Skeletal muscle satellite cell (primary cell): Measurements from ENCODE around the gene DDX49.
"Not testable (repeated sequence)": the region's sequence is repeated elsewhere in the genome, so short reads cannot be mapped to it uniquely, and the experiment has no call there.

Experiments used
- H3K27me3 ChIP-seq: 2 replicates; pipeline ENCODE4 v1.7.0; 2013; ENCODE audit warnings: low read length; ENCODE audit not compliant: control insufficient read depth, insufficient read depth
- H3K36me3 ChIP-seq: 2 replicates; pipeline ENCODE4 v1.7.0; 2013; ENCODE audit warnings: mild to moderate bottlenecking, control low read depth, low read length; ENCODE audit not compliant: insufficient read depth
- H3K4me1 ChIP-seq: 2 replicates; pipeline ENCODE4 v1.7.0; 2013; ENCODE audit warnings: low read length; ENCODE audit not compliant: control insufficient read depth, insufficient read depth
- H3K4me2 ChIP-seq: 2 replicates; pipeline ENCODE4 v1.7.0; 2013; ENCODE audit warnings: mild to moderate bottlenecking, low read length
- H3K4me3 ChIP-seq: 2 replicates; pipeline ENCODE4 v1.7.0; 2013; ENCODE audit warnings: low read length
- H3K9ac ChIP-seq: 2 replicates; pipeline ENCODE4 v1.7.0; 2013; ENCODE audit warnings: mild to moderate bottlenecking, low read depth, low read length, moderate library complexity
- H3K9me3 ChIP-seq: replicated peaks from 2 replicates; pipeline ENCODE4 v1.7.0; 2013; ENCODE audit warnings: mild to moderate bottlenecking, control low read depth, low read length

Gene DDX49

DNA sequence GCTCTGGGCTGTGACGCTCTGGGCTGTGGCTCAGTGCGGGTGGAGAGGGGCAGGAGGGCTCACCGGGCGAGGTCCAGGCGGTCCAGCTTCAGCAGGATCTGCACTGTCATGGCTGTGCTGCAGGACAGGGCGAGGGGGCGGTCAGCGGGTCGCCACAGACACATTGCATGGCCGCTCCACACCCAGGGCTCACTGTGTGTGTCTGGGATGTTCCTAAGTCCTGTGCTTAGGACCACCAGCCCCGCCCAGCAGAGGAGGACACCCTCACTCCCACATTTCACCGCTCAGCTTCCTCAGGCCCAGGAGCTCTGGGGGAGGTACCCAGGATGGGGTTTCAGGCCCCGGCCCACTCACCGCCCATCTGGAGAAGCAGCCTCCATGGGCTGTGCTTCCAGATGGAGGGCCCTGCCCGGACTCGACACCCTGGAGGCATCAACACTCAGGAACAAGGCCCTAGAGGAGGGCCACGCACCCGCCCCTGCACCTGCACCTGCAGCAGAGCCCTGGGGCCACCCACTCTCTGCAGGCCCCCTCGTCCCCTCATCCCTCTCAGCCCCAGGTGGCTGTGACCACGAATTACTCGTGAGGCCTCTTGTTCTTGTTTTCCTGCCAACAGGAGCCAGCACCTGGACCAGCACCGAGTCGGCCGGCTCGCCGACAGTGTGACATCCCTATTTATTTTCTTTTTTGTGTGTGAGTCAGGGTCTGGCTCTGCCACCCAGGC, 13.8 kb upstream of the DDX49 start:
- Histone ChIP-seq H3K27me3 (no peaks in the 10 kb centered on the region), H3K9me3 (no peaks in the 10 kb centered on the region), H3K36me3 (peaks cover 44% of the 10 kb centered on the region), H3K9ac (no peak overlapping the region), H3K4me3 (no peak overlapping the region), H3K4me2 (no peak overlapping the region), H3K4me1 (no peaks in the 10 kb centered on the region)

DNA sequence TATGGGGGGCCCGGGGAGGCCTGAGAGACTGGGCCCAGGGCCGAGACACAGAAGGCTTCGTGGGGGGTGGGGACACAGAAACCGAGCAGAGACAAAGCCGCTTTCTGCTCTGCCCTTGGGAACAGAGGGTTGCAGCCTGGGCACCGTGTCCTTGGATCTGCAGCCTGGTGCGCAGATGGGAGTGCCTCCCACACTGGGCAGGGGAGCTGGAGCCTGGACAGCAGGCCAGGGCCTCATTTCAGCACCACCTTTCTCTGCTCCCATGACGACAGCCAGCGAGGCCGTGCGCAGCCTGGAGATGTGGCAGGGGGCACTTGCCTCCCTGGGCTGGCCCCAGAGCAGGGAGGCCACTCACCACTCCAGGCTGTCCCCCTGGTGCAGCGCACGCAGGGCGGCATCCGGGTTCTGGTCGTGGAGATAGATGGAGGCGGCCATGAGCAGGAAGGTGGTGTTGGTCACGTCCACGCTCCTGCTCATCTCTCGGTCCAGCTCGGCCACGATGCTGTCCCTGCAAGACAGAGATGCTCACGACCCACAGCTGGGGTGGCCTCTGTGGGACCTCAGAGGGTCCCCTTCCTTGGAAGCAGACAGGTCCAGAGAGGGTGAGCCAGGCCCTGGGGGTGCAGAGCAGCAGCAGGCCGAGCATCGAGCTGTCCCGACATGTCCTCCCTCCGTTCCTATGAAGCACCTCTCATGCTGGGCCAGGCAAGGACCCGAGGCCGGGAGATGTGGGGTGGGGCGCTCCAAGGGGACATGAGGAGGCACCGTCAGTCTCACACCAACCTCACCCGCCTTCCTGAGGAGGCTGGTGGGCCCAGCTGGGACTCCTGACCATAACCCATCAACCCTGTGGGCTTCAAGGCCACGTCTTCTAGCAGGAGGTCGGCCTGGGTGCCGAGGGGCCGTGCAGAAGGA, 12.7 kb upstream of the DDX49 start:
- Histone ChIP-seq H3K4me3 (no peak overlapping the region), H3K27me3 (no peaks in the 10 kb centered on the region), H3K4me1 (no peaks in the 10 kb centered on the region), H3K9ac (no peak overlapping the region), H3K4me2 (no peak overlapping the region), H3K36me3 (peaks cover 48% of the 10 kb centered on the region), H3K9me3 (no peaks in the 10 kb centered on the region)

DNA sequence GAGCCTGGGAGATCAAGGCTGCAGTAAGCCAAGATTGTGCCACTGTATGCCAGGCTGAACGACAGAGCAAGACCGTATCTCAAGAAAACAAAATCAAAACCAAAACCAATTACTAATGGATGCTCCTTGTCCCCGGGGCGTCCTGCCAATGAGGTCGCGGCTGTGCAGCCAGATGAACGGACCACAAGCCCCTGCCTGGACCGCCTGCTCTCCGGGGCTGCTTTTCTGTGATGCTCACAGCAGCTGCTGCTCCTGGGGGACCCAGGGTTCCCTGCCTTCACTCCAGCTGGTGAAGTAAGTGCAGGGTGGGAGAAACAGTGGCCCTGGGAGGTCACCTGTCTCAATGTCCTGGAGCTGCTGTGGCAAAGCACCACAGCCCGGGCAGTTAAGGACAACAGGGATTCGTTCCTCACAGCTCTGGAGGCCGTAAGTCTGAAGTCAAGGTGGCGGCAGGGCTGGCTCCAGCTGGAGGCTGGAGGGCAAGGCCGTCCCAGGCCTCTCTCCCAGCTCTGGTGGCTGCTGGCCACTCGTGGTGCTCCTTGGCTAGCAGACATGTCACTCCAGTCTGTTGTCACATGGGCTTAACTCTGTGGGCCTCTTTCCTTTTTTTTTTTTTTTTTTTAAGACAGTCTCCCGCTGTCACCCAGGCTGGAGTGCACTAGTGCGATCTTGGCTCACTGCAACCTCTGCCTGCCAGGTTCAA, 10.4 kb upstream of the DDX49 start:
- no peak overlapping the region for H3K9ac ChIP-seq

DNA sequence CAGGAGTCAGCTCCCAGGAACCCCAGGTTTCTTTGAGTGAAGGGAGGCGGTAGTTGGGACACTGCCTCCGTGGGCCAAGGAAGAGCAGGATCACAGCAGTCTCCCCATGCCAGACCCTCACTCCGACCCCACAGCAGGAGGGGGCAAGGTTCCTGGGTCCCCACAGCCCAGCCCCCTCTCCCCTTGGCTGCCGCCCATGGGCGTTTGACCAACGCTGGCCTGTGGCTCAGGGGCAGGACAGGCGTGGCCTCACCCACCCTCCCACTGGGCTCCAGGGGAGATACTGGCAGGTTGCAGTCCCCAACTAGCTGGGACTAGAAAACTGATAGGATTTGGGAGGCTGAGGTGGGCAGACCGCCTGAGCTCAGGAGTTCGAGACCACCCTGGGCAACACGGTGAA, 9.5 kb upstream of the DDX49 start:
- no peaks in the 10 kb centered on the region for H3K9me3 ChIP-seq
- H3K4me2 ChIP-seq: no peak overlapping the region
- H3K4me1 ChIP-seq: no peaks in the 10 kb centered on the region
- H3K27me3 ChIP-seq: no peaks in the 10 kb centered on the region
- no peak overlapping the region for H3K4me3 ChIP-seq
- H3K9ac ChIP-seq: no peak overlapping the region
- H3K36me3 ChIP-seq: peaks cover 50% of the 10 kb centered on the region

More for the DNA sequence above, 10.4 kb upstream of the DDX49 start:
- Histone ChIP-seq H3K4me3 (no peak overlapping the region), H3K36me3 (peaks cover 54% of the 10 kb centered on the region), H3K27me3 (no peaks in the 10 kb centered on the region), H3K9me3 (no peaks in the 10 kb centered on the region), H3K4me1 (no peaks in the 10 kb centered on the region), H3K4me2 (no peak overlapping the region)

DNA sequence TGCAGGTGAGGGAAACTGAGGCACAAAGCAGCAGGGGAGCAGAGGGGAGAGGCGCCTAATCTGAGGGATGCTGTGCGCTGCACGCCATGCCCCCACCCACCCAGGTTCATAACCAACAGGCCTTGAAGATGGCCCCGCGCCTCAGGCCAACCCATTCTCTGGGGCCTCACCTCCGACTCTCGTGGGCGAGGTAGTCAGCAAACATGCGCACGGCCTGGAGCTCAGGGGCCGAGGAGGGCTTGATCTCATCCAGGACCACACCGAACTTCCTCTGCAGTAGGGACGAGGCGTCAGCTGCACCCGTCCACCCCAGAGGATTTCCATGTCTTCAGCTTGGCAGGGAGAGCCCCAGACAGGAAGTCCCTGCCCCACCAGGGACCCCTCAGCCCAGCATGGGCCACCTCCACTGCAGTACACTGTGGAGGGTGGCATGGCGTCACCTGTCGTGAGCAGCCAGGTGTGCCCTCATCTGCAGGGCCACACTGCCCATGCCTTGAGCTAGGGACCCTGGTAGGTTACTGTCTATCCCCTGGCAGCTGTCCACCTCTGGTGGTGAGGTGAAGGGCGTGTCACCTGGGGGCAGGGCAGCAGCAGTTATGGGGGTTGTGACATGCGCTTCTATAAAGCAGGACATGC, 8.6 kb upstream of the DDX49 start:
- Histone ChIP-seq H3K9me3 (no peaks in the 10 kb centered on the region), H3K36me3 (peaks cover 52% of the 10 kb centered on the region), H3K4me3 (no peak overlapping the region), H3K27me3 (no peaks in the 10 kb centered on the region), H3K4me1 (no peaks in the 10 kb centered on the region), H3K4me2 (no peak overlapping the region), H3K9ac (no peak overlapping the region)

DNA sequence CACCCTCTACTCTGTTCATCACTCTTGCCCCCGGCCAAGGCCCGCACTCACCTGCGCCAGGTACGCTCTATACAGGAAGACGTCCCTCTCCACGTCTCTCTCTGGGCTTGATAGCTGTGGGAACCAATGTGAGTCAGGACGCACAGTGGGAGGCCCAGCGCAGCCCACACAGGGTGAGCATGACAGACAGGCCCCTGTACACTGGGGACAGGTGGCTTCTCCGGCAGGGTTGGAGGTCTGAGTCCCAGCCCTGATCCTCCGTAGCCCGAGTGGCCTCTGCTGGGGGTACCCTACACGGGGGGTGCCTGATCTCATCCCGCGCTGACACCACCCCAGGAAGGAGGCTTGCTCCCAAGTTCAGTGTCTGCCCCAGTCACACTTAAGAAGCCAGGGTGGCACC, 6.6 kb upstream of the DDX49 start:
- Histone ChIP-seq H3K36me3 (peaks cover 43% of the 10 kb centered on the region), H3K27me3 (no peaks in the 10 kb centered on the region), H3K4me1 (peaks cover 6% of the 10 kb centered on the region), H3K4me2 (no peak overlapping the region), H3K4me3 (no peak overlapping the region), H3K9ac (no peak overlapping the region), H3K9me3 (no peaks in the 10 kb centered on the region)

DNA sequence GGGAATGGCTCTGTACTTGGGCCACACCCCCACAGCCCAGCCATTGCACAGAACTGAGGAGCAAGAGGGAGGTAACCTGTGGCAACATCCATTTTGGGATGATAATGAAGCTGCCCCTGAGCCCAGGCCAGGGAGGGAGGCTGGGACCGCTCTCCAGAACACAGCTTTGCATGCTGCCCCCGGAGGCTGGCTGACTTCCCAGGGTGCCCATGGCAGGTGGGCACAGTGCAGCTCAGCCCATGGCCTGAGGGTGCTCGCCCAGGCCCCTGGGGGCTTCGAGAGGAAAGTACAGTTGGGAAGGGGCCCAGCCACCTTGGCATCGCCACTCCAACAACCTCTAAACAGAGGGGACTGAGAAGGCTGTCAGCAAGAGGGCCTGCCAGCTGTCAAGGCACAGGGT, 6.0 kb upstream of the DDX49 start:
- no peak overlapping the region for H3K4me3 ChIP-seq
- no peaks in the 10 kb centered on the region for H3K9me3 ChIP-seq
- no peak overlapping the region for H3K9ac ChIP-seq
- H3K4me2 ChIP-seq: no peak overlapping the region
- H3K36me3 ChIP-seq: peaks cover 39% of the 10 kb centered on the region
- no peaks in the 10 kb centered on the region for H3K27me3 ChIP-seq
- peaks cover 10% of the 10 kb centered on the region for H3K4me1 ChIP-seq

DNA sequence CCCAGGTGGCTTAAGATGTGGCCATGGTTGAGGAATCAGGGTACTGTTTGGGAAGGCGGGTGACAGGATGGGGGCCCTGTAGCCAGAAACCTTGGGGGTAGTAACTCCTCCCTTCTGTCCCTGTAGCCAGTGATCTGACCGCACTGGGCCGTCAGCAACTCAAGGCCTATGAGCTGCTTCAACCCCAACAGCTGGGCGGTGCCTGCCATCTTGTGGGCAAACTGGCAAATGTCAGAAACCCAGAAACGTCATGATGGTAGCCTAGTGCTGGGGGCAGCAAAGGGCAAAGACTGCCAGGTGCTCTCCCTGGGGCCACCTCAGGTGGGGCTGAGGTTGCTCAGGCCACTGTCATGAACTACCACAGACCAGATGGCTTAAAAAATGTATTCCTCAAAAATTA, 3.9 kb upstream of the DDX49 start:
- peaks cover 15% of the 10 kb centered on the region for H3K4me1 ChIP-seq
- H3K4me3 ChIP-seq: no peak overlapping the region
- H3K27me3 ChIP-seq: no peaks in the 10 kb centered on the region
- peaks cover 26% of the 10 kb centered on the region for H3K36me3 ChIP-seq
- no peak overlapping the region for H3K9ac ChIP-seq
- no peak overlapping the region for H3K4me2 ChIP-seq
- H3K9me3 ChIP-seq: no peaks in the 10 kb centered on the region

DNA sequence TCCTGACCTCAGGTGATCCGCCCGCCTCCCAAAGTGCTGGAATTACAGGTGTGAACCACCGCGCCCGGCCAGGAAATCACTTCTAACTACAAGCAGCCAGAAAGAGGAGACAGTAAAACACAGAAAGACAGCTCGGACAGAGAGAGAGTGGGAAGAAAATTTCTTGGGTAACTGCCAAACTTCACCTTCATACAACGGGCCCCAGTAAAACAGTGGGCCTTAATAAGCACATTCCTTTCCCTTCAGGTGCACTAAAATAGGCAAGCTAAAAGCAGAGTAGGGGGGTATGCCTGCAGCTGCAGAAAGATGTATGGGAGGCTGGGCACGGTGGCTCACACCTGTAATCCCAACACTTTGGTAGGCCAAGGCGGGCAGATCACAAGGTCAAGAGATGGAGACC, 1.9 kb upstream of the DDX49 start:
- Histone ChIP-seq H3K4me3 (peak overlapping the region; percentile 89), H3K4me1 (peaks cover 16% of the 10 kb centered on the region), H3K4me2 (peak overlapping the region; percentile 92), H3K36me3 (peaks cover 31% of the 10 kb centered on the region)
- not testable (repeated sequence) for H3K9me3 ChIP-seq, H3K9ac ChIP-seq, H3K27me3 ChIP-seq

DNA sequence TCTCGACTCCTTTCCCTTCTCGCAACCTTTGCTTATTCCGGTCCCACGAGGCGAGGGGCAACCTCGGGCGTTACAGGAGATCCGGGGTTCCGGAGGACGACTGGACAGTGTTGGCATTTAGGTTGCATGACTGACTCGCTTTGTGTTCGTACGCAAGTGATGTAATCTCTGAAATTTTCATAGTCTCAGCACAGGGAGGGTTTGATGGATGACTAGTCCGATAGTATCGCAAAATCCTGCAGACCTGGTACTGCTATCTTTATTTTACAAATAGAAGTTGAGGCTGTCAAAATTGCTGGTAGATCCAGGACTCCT, 342 bp downstream of the DDX49 start:
- Histone ChIP-seq H3K27me3 (no peaks in the 10 kb centered on the region), H3K4me1 (peaks cover 16% of the 10 kb centered on the region), H3K36me3 (peaks cover 38% of the 10 kb centered on the region), H3K9ac (peak overlapping the region; percentile 85), H3K4me2 (peak overlapping the region; percentile 94), H3K4me3 (peak overlapping the region; percentile 85), H3K9me3 (no peaks in the 10 kb centered on the region)

DNA sequence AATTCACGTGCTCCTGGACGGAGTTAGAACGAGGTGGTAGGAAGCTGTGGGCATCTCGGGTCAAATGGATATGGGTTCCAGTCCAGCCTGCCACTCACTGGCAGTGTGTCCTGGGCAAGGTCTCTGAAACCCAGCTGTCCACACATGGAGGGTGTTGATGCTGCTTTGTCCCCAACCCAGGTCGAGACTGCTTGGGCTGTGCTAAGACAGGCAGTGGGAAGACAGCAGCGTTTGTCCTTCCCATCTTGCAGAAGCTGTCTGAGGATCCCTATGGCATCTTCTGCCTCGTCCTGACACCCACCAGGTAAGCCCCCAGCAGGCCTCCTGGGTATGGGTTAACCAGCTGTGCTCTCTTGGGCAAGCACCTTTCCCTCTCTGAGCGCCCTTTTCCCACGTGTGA, 885 bp downstream of the DDX49 start:
- Histone ChIP-seq H3K4me1 (peaks cover 16% of the 10 kb centered on the region), H3K36me3 (peaks cover 34% of the 10 kb centered on the region), H3K27me3 (no peaks in the 10 kb centered on the region), H3K9me3 (no peaks in the 10 kb centered on the region), H3K4me3 (peak overlapping the region; percentile 85), H3K9ac (peak overlapping the region; percentile 85), H3K4me2 (peak overlapping the region; percentile 94)
